RWPE2 (cell line): ENCODE data around the gene FMNL2.

Source experiments
- ATAC-seq: fragments of 200-7000 bp; cut with Tn5 transposase; 3 replicates; pipeline ENCODE4 v1.9.1; 2021; ENCODE audit warnings: low read depth
- DNase-seq: peaks from one replicate; pipeline ENCODE4 v3.0.0-alpha.2; 2020; ENCODE audit warnings: low spot score
- H3K27ac ChIP-seq: fragments of 450-650 bp; 2 replicates; pipeline ENCODE4 v1.5.1; 2017; ENCODE audit warnings: mild to moderate bottlenecking; ENCODE audit not compliant: poor library complexity, severe bottlenecking
- H3K27me3 ChIP-seq: fragments of 250-450 bp; sonication (Bioruptor Pico); 2 replicates; pipeline ENCODE4 v1.5.1; 2021; ENCODE audit warnings: mild to moderate bottlenecking, moderate library complexity; ENCODE audit not compliant: insufficient read depth, poor library complexity, severe bottlenecking
- H3K36me3 ChIP-seq: fragments of 250-450 bp; sonication (Bioruptor Pico); 2 replicates; pipeline ENCODE4 v1.5.1; 2020; ENCODE audit warnings: low read depth, mild to moderate bottlenecking, moderate library complexity
- H3K4me1 ChIP-seq: fragments of 250-450 bp; sonication (Bioruptor Pico); 2 replicates; pipeline ENCODE4 v1.5.1; 2021; ENCODE audit warnings: mild to moderate bottlenecking, moderate library complexity; ENCODE audit not compliant: insufficient read depth, poor library complexity, severe bottlenecking
- H3K4me3 ChIP-seq: fragments of 250-450 bp; sonication (Bioruptor Pico); 2 replicates; pipeline ENCODE4 v1.5.1; 2021; ENCODE audit warnings: mild to moderate bottlenecking, moderate library complexity; ENCODE audit not compliant: severe bottlenecking
- H3K9me3 ChIP-seq: fragments of 250-450 bp; sonication (Bioruptor Pico); 2 replicates; pipeline ENCODE4 v1.5.1; 2021; ENCODE audit warnings: mild to moderate bottlenecking, moderate library complexity; ENCODE audit not compliant: severe bottlenecking
- CTCF ChIP-seq: fragments of 450-650 bp; IDR thresholded peaks from one replicate; pipeline ENCODE4 v1.5.1; 2017; ENCODE audit warnings: mild to moderate bottlenecking, moderate library complexity; ENCODE audit not compliant: poor library complexity, severe bottlenecking

FMNL2 gene

GRCh38 chr2:152694161-152694661 is 359.2 kb downstream of the FMNL2 start:
- Histone ChIP-seq H3K9me3 (no peaks in the 10 kb centered on the region), H3K27ac (peak overlapping the region; percentile 32), H3K27me3 (no peaks in the 10 kb centered on the region), H3K36me3 (peaks cover 62% of the 10 kb centered on the region), H3K4me3 (peak overlapping the region; percentile 18), H3K4me1 (peaks cover 12% of the 10 kb centered on the region)
- no peak for DNase-seq
- no peak for TF ChIP-seq CTCF
- ATAC-seq = peak; percentile 78

GRCh38 chr2:152695763-152696162 is 360.8 kb downstream of the FMNL2 start:
- Histone ChIP-seq H3K4me1 (peaks cover 12% of the 10 kb centered on the region), H3K9me3 (no peaks in the 10 kb centered on the region), H3K4me3 (no peak overlapping the region), H3K27ac (no peak overlapping the region), H3K36me3 (peaks cover 52% of the 10 kb centered on the region), H3K27me3 (no peaks in the 10 kb centered on the region)
- no peak for TF ChIP-seq CTCF
- ATAC-seq (no peak), DNase-seq (no peak)

- ATAC-seq = no peak
These were observed 361.5 kb downstream of the FMNL2 start for GRCh38 chr2:152696476-152696875.

More at GRCh38 chr2:152696476-152696875, 361.5 kb downstream of the FMNL2 start:
- no peaks in the 10 kb centered on the region for H3K9me3 ChIP-seq
- no peaks in the 10 kb centered on the region for H3K27me3 ChIP-seq
- DNase-seq = no peak
- peaks cover 50% of the 10 kb centered on the region for H3K36me3 ChIP-seq
- peaks cover 12% of the 10 kb centered on the region for H3K4me1 ChIP-seq
- TF ChIP-seq CTCF = no peak
- no peak overlapping the region for H3K27ac ChIP-seq
- no peak overlapping the region for H3K4me3 ChIP-seq
